HepG2 (cell line): ENCODE measurements around the gene RDH13. TPM values are rescaled to one million over a fixed set of nuclear protein-coding genes. Genes with fewer than 3 reads are reported as not detected.

Source experiments
- BCL6 ChIP-seq: IDR thresholded peaks from 2 replicates; pipeline ENCODE4 v1.6.1; 2016; ENCODE audit warnings: missing genetic modification reagents, missing compliant biosample characterization
- CHCHD3 ChIP-seq: sonication (generic); formaldehyde crosslinking; IDR thresholded peaks from 2 replicates; pipeline ENCODE4 v1.8.0; 2022; ENCODE audit warnings: mild to moderate bottlenecking, missing genetic modification reagents, moderate library complexity
- CSRNP1 ChIP-seq: sonication (generic); formaldehyde crosslinking; IDR thresholded peaks from 2 replicates; pipeline ENCODE4 v1.8.1; 2023; ENCODE audit warnings: mild to moderate bottlenecking, missing genetic modification reagents
- DPF2 ChIP-seq: sonication (generic); formaldehyde crosslinking; IDR thresholded peaks from 2 replicates; pipeline ENCODE4 v1.4.0; 2020; ENCODE audit warnings: mild to moderate bottlenecking, low read depth, missing genetic modification reagents, borderline replicate concordance
- ELF3 ChIP-seq: IDR thresholded peaks from 2 replicates; pipeline ENCODE4 v1.6.1; 2016; ENCODE audit warnings: missing genetic modification reagents, missing compliant biosample characterization
- ETV6 ChIP-seq: sonication (generic); formaldehyde crosslinking; conservative IDR thresholded peaks from 2 replicates; pipeline ENCODE4 v1.4.0; 2020; ENCODE audit warnings: missing genetic modification reagents
- FOXA1 ChIP-seq, 2 experiments: fragments of 450-650 bp in 1 of 2; sonication (generic) in 1 of 2; formaldehyde crosslinking in 1 of 2; IDR thresholded peaks; 2 replicates each; pipeline versions ENCODE4 v1.4.0 to v1.6.1; 2016 to 2020; ENCODE audit warnings: missing genetic modification reagents in 1 of 2
- GATAD2A ChIP-seq: IDR thresholded peaks from 2 replicates; pipeline ENCODE4 v1.6.1; 2016
- MAX ChIP-seq: IDR thresholded peaks from 2 replicates; pipeline ENCODE4 v1.6.1; 2012; ENCODE audit warnings: inconsistent platforms
- NFE2L2 ChIP-seq: fragments of 150-350 bp; IDR thresholded peaks from 2 replicates; pipeline ENCODE4 v1.6.1; 2014; ENCODE audit warnings: low read length
- PLSCR1 ChIP-seq: sonication (generic); formaldehyde crosslinking; IDR thresholded peaks from 2 replicates; pipeline ENCODE4 v1.5.0; 2020; ENCODE audit warnings: missing genetic modification reagents, mild to moderate bottlenecking, borderline replicate concordance
- REPIN1 ChIP-seq: sonication (generic); formaldehyde crosslinking; IDR thresholded peaks from 2 replicates; pipeline ENCODE4 v1.8.0; 2022; ENCODE audit warnings: missing genetic modification reagents, low read depth, mild to moderate bottlenecking, borderline replicate concordance
- SP2 ChIP-seq: sonication (generic); formaldehyde crosslinking; IDR thresholded peaks from 2 replicates; pipeline ENCODE4 v1.5.1; 2020; ENCODE audit warnings: mild to moderate bottlenecking, missing genetic modification reagents
- SRSF1 ChIP-seq: fragments of 200-400 bp; formaldehyde crosslinking; optimal IDR thresholded peaks from 2 replicates; pipeline ENCODE3; 2017; ENCODE audit warnings: mild to moderate bottlenecking, low read depth, low read length, moderate library complexity
- SRY ChIP-seq: sonication (generic); formaldehyde crosslinking; IDR thresholded peaks from 2 replicates; pipeline ENCODE4 v1.8.0; 2022; ENCODE audit warnings: mild to moderate bottlenecking, missing genetic modification reagents
- STAG1 ChIP-seq: sonication (generic); formaldehyde crosslinking; IDR thresholded peaks from 2 replicates; pipeline ENCODE4 v1.4.0; 2020; ENCODE audit warnings: missing genetic modification reagents
- TFDP1 ChIP-seq: IDR thresholded peaks from 2 replicates; pipeline ENCODE4 v1.6.1; 2016; ENCODE audit warnings: missing compliant biosample characterization, missing genetic modification reagents, borderline replicate concordance
- YY1 ChIP-seq: IDR thresholded peaks from 2 replicates; pipeline ENCODE4 v1.6.1; 2011; ENCODE audit warnings: low read length, low read depth, moderate library complexity, mild to moderate bottlenecking; ENCODE audit not compliant: insufficient read depth, insufficient replicate concordance
- ZMYM4 ChIP-seq: sonication (generic); formaldehyde crosslinking; IDR thresholded peaks from 2 replicates; pipeline ENCODE4 v1.8.1; 2023; ENCODE audit warnings: mild to moderate bottlenecking, missing genetic modification reagents
- ZNF260 ChIP-seq: sonication (generic); formaldehyde crosslinking; IDR thresholded peaks from 2 replicates; pipeline ENCODE4 v1.4.0; 2020; ENCODE audit warnings: missing genetic modification reagents, low read depth, mild to moderate bottlenecking, borderline replicate concordance
- ZNF501 ChIP-seq: sonication (generic); formaldehyde crosslinking; IDR thresholded peaks from 2 replicates; pipeline ENCODE4 v1.5.1; 2020; ENCODE audit warnings: mild to moderate bottlenecking, moderate library complexity, missing genetic modification reagents
- ZNF562 ChIP-seq: sonication (generic); formaldehyde crosslinking; IDR thresholded peaks from 2 replicates; pipeline ENCODE4 v1.8.0; 2022; ENCODE audit warnings: missing genetic modification reagents, borderline replicate concordance
- ZNF569 ChIP-seq: sonication (generic); formaldehyde crosslinking; IDR thresholded peaks from 2 replicates; pipeline ENCODE4 v1.5.0; 2020; ENCODE audit warnings: mild to moderate bottlenecking, missing genetic modification reagents, moderate library complexity, borderline replicate concordance
- ZNF576 ChIP-seq: sonication (generic); formaldehyde crosslinking; IDR thresholded peaks from 2 replicates; pipeline ENCODE4 v1.4.0; 2020; ENCODE audit warnings: mild to moderate bottlenecking, missing genetic modification reagents
- ZNF777 ChIP-seq: sonication (generic); formaldehyde crosslinking; IDR thresholded peaks from 2 replicates; pipeline ENCODE4 v1.4.0; 2020; ENCODE audit warnings: missing genetic modification reagents
- ZNF83 ChIP-seq: sonication (generic); formaldehyde crosslinking; IDR thresholded peaks from 2 replicates; pipeline ENCODE4 v1.4.0; 2020; ENCODE audit warnings: missing genetic modification reagents, mild to moderate bottlenecking, borderline replicate concordance
- ZSCAN9 ChIP-seq: IDR thresholded peaks from 2 replicates; pipeline ENCODE4 v1.6.1; 2016; ENCODE audit warnings: borderline replicate concordance
- polyA plus RNA-seq, 8 experiments: library from polyadenylated mRNA; depleted of rRNA in 3 of 8; stranded (reverse) in 7 of 8; unstranded in 1 of 8; fragments of >200 nt; fragmentation: Illumina TruSeq in 4 of 8; extraction: Trizol in 4 of 8; gene quantifications; 2 replicates each; pipeline versions ENCODE4 v1.2.1 to v1.2.3, GENCODE V29; 2011 to 2016; ENCODE audit warnings: low read depth in 4 of 8, missing spikeins in 1 of 8, mixed read lengths in 1 of 8; ENCODE audit not compliant: insufficient read depth in 1 of 8
- total RNA-seq, 5 experiments: library from RNA; depleted of rRNA; stranded (reverse); fragments of >200 nt; fragmentation: Illumina TruSeq; extraction: Trizol; gene quantifications; 2 replicates each; pipeline ENCODE4 v1.2.3, GENCODE V29; 2016; ENCODE audit warnings: low read depth in 1 of 5

RDH13 gene
- total and polyA plus RNA-seq, 2 of the 13 experiments (the other 11 are each of a cell fraction or from before 2014, with no cell fraction given), result 13.4 to 21.5 TPM

GRCh38 chr19:55062735-55063491 is at the start of gene RDH13 (continued):
- TF ChIP-seq ETV6 (no peak), YY1 (peak; percentile 9), ZNF83 (CRISPR knock-in tag) (no peak), DPF2 (CRISPR knock-in tag) (no peak), MAX (no peak), ZNF576 (CRISPR knock-in tag) (no peak), ZNF777 (CRISPR knock-in tag) (no peak), SRSF1 (no peak), TFDP1 (CRISPR knock-in tag) (peak; percentile 65; the same call in 1 of the 2 replicates), ZNF562 (CRISPR knock-in tag) (no peak), CSRNP1 (no peak), SRY (CRISPR knock-in tag) (0 out of 2 replicates have a peak, but pooled peaks have one; percentile 28), FOXA1 (IDR thresholded peaks at IDR 0.05) (no peak), FOXA1 (CRISPR knock-in tag; IDR thresholded peaks at IDR 0.05) (no peak), GATAD2A (CRISPR knock-in tag) (no peak), ZNF501 (CRISPR knock-in tag) (peak; percentile 49; the same call in 1 of the 2 replicates), CHCHD3 (CRISPR knock-in tag) (no peak), STAG1 (CRISPR knock-in tag) (no peak), ELF3 (CRISPR knock-in tag) (0 out of 2 replicates have a peak, but pooled peaks have one; percentile 23), ZNF260 (CRISPR knock-in tag) (no peak), ZNF569 (CRISPR knock-in tag) (no peak), NFE2L2 (no peak), BCL6 (CRISPR knock-in tag) (0 out of 2 replicates have a peak, but pooled peaks have one; percentile 0), ZMYM4 (CRISPR knock-in tag) (peak; percentile 55; the same call in 1 of the 2 replicates), REPIN1 (CRISPR knock-in tag) (no peak), SP2 (peak; percentile 85), ZSCAN9 (CRISPR knock-in tag) (no peak), PLSCR1 (no peak)
